Hematopoietic multipotent progenitor cell treated with erythropoietin and hydrocortisone succinate and interleukin-3 and kit ligand, for 4 days (in vitro differentiated cells): ENCODE results near the gene GNPTG.
A peak's percentile ranks its signal among the peaks of the same experiment; 100 is the strongest.

Experiments used
- DNase-seq: peaks from one replicate; pipeline ENCODE4 v3.0.0-alpha.2; 2015

Gene GNPTG

DNA sequence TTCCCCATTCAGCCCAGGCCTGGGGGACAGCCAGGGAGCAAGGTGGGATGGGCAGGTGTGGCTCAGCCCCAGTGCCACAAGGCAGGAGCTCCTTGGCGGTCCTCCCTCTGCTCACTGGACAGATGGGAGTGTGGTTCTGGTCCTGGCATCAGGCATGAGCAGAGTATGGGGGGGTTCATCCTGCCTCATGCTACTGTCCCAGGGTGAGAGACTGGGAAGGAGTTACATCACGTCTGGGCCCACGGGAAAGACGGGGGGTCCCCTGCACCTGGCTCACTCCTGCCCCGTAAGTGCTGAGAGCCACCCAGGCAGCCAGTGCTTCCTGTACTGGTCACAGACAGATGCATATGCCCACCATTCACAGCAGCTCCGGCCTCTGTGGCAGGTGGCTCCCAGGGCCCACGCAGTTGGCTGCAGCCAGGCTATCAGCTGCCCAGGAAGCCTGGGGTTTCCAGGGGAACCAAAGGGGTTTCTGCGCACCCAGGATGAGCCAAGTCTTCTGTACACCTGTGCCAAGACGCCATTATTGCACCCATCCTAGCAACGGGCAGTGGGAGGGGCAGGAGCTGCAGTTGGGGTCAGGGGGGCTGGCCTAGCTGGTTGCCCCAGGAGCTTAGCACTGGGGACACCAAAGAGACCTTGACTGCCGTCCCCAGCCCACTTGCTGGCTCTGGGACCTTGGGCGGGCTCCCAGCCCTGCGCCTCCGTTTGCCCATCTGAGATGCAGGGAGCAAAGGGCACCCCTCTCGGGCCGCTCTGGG lies 16.3 kb upstream of the GNPTG start:
- DNase-seq: no peak

DNA sequence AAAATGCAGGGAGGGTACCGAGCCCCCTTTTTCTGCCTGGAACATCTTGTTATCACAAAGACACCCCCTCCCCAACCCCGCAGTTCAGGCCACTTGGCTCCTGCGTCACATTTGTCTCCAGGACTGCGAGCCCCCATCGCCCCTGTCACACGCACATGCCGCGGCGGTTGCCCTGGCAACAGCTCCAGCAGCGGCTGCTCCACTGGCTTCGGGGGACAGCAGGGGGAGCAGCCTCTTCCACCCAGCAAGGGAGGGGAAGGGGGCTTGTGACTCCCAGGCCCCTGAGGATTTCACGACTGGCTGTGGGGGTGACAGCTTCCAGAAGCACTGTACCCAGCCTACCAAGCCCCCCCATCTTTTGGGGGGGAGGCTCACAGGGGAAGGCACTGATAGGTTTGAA lies 15.7 kb upstream of the GNPTG start:
- DNase-seq: no peak

DNA sequence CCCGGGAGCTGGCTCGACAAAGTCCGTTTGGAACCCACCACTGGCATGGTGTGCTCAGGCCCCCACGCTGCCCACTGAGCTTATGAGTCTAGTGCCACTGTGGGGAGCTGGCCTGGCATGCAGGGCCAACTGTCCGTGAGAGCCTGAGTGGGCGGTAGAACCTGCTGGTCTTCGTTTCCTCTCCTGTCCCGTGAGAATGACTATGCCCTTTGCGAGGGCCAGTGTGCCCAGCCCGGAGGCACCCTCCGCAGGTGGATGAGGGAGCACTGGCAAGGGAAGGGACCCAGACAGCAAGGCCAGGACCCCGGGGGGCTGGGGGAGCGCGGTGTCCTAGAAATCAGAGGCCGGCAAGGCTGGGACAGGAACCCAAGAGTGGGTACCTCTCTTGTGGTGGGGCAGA lies 15.1 kb upstream of the GNPTG start:
- no peak for DNase-seq

DNA sequence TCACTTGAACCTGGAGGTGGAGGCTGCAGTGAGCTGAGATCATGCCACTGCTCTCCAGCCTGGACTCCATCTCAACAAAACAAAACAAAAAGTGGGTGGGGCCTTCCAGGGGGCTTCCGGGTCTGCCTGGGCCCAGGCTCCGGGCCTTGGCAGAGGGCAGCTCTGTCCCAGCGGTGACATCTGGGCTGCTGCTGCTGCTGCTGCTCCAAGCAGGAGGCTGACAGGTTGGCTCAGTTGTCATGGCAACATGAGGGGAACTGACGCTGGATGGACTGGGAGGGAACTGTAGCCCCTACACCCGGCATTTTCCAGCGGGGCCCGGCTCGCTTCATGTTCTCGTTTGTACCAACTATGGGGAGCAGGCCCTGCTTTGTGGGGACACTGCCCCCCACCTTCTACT lies 14.2 kb upstream of the GNPTG start:
- no peak for DNase-seq

DNA sequence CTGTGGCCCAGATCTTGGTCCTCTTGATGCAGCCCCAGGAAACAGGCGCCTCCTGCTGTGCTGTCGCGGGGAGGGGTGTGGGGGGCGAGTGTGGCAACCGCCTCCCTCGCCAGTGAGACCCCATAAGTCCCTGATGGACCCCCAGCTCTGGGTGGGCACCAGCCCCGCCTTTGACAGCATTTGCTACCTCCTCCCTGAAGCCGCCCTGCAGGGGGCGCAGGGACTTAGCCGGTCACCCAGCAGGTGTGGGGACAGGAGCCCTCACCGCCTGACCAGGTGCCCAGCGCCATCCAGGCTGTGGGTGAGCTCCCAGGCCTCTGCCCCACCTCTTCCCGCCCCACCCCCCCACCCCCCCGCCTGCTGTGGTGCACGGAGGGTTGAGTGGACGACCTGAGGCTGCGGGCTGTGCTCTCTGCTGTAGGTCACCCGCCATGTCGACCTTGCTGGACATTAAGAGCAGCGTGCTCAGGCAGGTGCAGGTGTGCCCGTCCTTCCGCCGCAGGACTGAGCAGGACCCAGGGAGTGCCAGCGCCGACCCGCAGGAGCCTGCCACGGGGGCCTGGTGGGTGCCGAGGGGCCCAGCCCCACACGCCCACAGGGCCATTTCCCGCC lies 13.5 kb upstream of the GNPTG start:
- peak; percentile 49 for DNase-seq

DNA sequence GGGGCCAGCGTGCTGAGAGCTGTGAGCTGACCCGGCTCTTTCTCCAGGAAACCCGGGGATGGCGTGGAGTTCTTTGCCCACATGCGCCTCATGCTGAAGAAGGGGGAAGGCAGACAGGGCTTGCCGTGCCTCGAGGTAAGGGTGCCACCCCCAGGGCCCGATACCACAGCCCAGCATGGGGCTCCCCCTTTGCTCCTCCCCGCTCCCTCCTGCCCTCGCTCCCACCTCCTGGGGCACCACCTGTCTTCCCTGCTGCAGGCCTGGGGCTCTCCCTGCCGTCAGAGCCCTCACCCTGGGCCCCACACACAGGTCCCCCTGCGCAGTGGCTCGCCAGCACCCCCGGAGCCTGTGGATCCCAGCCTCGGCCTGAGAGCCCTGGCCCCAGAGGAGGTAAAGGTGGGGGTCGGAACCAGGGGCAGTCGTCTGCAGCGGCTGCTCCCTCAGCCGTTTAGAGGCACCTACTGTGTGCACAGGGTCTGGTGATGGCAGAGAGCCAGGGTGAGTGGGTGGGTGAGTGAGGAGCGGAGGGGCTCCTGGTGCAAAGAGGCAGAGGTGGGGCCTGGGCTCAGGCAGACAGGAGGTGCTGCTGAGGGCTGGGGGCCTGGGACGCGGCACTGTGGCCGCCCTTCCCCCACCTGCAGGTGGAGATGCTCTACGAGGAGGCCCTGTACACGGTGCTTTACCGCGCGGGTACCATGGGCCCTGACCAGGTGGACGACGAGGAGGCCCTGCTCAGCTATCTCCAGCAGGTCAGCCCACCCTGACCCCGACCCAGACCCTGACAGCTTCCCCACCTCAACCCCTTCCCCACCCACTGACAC lies 12.7 kb upstream of the GNPTG start:
- DNase-seq: no peak

DNA sequence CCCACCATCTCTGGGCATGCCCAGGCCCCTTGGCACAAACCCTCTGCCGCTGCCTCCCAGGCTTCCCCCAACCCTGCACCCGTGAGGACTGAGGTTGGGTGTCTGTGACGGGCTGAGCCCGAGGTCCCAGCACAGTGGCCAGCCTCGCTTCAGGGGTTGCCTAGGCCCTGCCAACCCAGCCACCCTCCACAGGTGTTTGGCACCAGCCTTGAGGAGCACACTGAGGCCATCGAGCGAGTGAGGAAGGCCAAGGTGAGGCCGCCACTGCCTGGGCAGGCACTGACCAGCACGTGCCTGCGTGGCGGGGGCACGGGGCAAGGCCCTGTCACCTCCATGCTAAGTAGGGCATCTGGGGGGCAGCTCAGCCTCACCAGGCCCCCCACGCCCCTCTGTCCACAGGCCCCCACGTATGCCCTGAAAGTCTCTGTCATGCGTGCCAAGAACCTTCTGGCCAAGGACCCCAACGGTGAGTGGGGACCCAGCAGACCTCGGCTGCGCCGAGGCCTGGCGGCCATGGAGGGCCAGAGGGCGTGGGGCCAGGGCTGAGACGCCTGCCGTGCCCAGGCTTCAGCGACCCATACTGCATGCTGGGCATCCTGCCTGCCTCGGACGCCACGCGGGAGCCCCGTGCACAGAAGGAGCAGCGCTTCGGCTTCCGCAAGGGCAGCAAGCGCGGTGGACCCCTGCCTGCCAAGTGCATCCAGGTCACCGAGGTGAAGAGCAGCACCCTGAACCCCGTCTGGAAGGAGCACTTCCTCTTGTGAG lies 10.8 kb upstream of the GNPTG start:
- DNase-seq: no peak

DNA sequence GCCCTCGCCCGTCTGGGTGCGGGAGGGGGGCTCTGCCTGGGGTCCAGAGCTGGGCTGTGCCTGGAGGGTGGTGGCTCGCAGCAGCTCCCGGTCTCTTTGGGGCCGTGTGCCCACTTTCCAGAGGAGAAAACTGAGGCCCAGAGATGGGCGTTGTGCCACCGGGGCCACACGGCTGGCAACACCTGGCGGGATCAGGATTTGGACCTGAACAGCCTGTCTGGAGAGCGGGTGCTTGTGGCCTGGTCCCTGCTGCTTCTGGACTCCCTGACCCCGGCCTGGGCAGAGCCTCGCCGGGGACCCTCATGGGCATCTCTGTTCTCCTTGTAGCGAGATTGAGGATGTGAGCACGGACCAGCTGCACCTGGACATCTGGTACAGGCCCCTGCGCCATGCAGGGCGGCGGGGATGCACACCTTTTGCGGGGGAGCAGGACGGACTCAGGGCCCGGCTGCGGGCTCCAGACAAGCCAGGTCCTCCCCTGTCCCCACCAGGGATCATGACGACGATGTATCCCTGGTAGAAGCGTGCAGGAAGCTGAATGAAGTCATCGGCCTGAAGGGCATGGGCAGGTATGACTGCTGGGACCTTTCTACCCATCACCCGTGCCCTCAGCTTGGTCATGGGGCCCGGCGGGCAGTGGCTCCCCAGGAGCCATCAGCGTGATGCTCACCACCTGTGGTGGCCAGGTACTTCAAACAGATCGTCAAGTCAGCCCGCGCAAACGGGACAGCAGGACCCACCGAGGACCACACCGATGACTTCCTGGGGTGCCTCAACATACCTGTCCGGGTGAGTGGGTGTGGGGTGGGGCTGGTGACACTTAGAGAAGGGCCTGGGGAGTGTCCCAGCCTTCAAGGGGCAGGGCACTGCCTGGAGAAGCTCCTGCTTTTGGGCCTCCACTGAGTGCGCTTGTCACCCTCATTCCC lies 10.0 kb upstream of the GNPTG start:
- no peak for DNase-seq

DNA sequence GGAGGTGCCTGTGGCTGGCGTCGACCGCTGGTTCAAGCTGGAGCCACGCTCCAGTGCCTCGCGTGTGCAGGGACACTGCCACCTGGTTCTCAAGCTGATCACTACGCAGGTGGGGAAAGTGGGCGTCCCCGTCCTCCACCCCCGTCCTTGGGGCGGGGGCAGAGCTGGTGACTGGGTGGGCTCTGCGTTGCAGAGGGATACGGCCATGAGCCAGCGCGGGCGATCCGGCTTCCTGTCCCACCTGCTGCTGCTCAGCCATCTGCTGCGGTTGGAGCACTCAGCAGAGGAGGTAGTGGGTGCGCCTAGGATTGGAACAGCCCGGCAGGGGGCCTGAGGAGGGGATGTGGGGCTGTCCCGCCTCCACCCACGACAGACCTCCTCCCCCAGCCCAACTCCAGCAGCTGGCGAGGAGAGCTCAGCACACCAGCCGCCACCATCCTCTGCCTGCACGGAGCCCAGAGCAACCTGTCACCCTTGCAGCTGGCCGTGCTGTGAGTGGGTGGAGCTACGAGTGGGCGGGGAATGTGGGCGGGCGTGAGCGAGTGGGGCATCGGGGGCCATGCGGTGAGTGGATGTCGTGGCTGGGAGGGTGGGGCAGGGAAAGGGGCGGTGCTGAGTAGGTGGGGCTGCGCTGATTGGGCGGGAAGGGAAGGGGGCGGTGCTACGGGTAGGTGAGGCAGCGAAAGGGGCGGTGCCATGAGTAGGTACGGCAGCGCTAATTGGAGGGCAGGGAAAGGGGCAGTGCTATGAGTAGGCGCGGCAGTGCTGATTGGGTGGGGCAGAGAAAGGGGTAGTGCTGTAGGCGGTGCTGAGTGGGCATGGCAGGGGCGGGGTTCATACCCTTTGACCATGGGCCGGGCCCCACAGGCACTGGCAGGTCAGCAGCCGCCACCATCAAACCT lies 9.0 kb upstream of the GNPTG start:
- peak; percentile 99 for DNase-seq

DNA sequence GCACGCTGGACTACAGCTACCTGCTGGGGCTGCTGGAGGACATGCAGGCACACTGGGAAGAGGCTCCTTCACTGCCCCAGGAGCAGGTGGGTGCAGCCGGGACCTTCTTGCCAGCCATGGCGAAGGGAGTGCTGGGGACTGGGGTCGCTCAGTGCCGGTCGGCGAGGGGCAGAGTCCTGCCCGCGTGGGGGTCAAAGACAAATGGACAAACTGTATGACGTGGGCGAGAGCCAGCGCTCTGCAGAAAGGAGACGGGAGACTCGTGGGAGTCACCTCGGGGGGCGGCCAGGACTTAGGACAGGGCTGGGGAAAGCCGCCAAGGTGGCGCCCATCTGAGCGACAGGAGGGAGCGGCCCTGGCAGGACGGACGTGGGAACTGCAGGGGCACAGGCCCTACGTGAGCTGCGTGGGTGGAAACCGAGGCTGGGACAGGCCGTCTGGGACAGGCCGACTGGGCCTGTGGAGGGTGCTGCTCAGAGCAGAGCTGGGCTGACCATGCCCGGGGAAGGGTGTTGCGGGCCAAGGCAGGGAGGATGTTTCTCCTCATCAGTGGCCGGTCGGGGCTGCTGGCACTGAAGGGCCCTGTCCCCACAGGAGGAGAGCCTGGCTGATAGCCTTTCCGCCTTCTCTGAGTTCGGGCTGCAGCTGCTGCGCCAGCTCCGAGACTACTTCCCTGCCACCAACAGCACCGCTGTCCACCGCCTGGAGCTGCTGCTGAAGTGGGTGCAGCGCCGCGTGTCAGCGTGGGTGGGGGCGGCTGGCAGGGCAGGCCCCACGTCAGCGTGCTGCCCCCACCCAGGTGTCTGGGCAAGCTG lies 8.1 kb upstream of the GNPTG start:
- DNase-seq: no peak

DNA sequence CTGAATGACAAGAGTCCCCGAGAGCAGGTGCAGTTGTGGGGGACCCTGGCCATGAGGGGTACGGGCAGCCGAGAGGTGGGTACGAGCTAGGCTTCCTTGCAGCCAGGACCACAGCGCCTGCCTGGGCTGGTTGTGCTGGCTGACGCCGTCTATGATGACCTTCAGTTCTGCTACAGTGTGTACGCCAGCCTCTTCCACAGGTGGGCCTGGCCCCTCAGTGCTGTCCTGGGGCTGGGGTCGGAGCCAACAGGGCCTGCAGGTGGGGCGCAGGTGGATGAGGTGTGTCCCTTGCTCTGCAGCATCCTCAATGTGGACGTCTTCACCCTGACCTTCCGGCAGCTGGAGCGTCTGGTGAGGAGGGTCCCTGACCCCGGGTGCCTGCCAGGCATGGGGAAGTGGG lies 7.2 kb upstream of the GNPTG start:
- no peak for DNase-seq

DNA sequence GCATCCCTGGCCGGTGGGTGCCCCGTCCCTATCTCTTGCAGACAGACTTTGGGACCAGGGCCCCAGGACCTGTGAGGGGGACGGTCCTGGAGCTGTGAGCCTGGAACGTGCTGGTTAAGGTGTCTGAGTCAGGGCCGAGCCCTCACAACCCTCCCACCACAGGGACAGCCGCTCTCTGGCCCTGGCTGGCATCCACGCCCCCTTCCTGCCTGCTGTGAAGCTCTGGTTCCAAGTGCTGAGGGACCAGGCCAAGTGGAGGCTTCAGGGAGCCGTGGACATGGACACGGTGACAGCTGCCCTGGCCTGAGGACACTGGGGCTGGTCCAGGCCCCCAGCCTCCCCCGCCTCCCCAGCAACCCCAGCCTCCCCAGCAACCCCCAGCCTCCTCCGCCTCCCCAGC lies 6.6 kb upstream of the GNPTG start:
- no peak for DNase-seq

DNA sequence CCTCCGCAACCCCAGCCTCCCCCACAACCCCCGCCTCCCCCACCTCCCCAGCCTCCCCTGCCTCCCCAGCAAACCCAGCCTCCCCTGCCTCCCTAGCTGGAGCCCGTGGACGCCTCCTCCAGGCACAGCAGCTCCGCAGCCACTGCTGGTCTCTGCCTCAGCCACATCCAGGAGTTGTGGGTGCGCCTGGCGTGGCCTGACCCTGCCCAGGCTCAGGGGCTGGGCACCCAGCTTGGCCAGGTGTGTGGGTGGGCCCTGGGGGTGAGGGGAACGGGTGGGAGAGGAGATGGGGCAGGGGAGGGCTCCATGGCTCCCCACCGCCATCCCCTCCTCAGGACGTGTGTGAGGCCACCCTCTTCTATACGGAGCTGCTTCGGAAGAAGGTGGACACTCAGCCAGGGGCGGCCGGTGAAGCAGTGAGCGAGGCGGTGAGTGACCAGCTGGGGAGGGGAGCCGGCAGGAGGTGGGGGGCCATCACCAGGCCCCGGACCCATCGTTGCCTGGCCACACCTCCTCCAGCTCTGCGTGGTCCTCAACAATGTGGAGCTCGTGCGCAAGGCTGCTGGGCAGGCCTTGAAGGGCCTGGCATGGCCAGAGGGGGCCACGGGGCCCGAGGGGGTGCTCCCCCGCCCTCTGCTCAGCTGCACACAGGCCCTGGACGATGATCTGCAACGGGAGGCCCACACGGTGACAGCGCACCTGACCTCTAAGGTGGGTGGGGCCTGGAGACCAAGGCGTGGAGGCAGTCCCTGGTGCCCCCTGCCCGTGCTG lies 5.9 kb upstream of the GNPTG start:
- DNase-seq: no peak

DNA sequence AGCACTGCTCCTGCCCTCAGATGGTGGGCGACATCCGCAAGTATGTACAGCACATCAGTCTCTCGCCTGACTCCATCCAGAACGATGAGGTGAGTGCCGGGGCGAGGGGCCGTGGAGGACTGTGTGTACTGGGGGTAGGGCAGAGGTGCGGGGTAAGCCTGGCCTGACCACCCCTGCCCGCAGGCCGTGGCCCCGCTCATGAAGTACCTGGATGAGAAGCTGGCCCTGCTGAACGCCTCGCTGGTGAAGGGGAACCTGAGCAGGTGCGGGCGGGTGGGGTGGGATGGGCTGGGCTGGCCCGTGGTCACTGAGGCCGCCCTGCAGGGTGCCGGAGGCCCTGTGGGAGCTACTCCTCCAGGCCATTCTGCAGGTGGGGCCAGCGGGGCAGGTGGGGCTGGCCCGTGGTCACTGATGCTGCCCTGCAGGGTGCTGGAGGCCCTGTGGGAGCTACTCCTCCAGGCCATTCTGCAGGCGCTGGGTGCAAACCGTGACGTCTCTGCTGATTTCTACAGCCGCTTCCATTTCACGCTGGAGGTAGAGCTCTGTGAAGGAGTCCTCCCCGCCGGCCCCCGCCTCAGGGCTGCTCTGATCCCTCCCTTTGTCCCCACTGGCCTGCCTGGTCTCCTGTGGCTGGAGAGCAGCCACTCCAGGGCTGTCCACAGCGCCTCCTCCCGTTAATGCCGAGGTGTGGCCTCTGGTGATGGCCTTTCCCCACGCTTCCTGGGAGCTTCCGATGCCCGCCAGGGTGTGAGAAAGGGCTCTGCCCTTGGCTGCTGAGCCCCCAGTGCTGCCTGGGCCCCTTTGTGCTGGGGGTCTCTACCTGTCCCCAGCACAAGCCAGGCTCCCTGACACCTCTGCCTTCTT lies 5.1 kb upstream of the GNPTG start:
- DNase-seq: no peak

DNA sequence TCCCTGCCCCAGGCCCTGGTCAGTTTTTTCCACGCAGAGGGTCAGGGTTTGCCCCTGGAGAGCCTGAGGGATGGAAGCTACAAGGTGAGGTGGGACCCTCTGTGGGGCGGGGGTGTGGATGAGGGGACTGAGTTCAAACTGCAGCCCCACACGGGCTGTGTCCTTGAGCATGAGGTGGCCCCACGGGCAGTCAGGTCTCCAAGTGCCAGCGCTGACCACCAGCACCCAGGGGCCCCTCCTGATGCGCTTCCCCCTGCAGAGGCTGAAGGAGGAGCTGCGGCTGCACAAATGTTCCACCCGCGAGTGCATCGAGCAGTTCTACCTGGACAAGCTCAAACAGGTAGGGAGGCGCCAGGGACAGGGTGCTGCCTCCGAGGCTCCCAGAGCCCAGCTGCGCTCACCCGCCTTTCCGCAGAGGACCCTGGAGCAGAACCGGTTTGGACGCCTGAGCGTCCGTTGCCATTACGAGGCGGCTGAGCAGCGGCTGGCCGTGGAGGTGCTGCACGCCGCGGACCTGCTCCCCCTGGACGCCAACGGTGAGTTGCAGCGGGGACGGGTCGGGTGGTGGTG lies 4.4 kb upstream of the GNPTG start:
- no peak for DNase-seq

DNA sequence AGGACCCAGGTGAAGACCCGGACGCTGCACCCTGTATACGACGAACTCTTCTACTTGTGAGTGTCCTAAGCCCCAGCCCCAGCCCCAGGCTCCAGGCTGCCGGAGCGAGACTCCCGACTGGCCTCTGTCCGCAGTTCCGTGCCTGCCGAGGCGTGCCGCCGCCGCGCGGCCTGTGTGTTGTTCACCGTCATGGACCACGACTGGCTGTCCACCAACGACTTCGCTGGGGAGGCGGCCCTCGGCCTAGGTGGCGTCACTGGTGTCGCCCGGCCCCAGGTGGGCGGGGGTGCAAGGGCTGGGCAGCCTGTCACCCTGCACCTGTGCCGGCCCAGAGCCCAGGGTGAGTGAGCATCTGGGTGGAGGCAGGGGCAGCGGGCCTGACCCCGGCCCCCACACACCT lies 3.8 kb upstream of the GNPTG start:
- DNase-seq: no peak

DNA sequence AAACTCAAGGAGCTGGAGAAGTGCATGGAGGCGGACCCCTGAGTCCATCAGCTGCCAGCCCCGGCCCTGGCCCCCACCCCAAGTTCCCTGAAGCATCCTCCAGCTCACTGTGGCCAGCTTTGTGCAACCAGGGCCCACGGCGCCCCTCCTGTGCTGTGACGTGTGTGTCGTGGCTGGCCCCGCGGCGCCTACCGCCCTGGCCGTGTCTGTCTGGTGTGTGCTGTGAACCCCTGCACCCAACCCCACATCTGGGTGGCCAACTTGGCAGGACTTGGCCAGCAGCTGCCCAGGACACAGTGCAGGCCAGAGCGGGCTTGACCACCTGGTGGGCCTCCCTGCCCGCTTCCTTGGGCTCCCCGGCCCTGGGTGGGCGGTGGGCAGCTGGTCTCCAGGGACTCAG lies 3.3 kb upstream of the GNPTG start:
- no peak for DNase-seq

DNA sequence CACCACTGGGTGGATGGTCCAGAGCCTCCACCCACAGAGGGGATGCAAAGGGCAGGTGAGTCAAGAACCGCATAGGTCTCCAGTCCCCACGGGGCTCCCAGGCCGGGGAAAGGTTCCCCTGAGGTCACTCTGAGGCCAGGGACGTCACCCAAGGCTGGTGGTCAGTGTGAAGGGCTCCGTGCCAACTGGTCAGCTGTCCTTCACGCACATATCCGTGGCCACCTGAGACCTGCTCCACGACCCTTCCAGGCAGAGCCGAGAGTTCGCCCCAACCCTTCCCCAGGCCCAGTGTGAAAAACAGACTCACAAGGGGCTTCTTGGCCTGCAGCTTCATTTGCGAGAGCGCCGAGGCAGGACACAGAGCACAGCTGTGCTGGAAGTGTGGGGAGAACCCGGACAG lies 2.8 kb upstream of the GNPTG start:
- DNase-seq: no peak
